ENCODE results near the gene CHPF. TPM values are rescaled to one million over a fixed set of nuclear protein-coding genes. Genes with fewer than 3 reads are reported as not detected.

The CHPF gene
- total RNA-seq, 6 donors from 2014 or later: 41.9 to 125 (median 60.2) TPM

DNA sequence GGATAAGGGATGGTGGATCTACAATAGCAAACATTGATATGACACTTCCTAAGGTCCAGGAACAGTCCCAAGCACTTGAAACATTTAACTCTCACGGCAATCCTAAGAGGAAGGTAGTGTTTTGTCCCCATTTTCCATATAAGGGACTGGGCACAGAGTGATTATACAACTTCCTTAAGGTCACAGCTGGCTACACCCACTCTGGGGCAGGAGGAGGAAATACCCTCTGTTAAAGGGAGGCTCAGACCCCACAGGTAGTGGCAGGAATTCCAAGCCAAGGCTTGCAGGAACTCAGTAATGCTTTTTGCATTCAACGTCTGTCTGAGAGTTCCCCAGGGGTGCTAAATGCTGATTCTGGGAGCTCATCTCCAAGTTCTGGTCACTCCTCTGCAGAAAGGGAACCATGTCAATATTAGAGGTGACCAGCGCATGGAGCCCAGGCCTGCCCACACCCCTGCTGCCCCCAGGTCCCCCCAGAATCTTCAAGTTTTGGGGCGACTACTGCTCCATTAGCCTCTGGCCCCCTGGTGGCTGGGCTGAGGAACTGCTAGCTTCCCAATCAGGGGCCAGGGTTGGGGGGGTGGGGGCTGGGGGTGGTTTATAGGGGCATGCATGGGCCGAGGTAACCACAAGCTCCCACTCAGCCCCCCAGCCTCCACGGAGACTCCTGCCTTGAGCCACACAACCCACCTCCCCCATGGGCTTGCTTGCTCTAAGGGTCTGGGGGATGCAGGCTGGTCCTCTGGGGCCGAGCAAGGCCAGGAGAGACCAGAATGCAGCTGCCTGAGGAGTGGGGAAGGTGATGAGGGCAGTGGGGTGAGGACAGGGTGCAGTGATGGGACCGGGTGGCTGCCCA lies 16.7 kb upstream of the CHPF start:
- peak in 1 of 2 donors; percentile 60 for DNase-seq
- 17 to 26% methylated on average over 6 to 8 of the region's 8 CpGs for WGBS, 2 donors
- TF ChIP-seq POLR2A (IDR thresholded peaks at IDR 0.05): no peak
- TF ChIP-seq, protein P1, sequence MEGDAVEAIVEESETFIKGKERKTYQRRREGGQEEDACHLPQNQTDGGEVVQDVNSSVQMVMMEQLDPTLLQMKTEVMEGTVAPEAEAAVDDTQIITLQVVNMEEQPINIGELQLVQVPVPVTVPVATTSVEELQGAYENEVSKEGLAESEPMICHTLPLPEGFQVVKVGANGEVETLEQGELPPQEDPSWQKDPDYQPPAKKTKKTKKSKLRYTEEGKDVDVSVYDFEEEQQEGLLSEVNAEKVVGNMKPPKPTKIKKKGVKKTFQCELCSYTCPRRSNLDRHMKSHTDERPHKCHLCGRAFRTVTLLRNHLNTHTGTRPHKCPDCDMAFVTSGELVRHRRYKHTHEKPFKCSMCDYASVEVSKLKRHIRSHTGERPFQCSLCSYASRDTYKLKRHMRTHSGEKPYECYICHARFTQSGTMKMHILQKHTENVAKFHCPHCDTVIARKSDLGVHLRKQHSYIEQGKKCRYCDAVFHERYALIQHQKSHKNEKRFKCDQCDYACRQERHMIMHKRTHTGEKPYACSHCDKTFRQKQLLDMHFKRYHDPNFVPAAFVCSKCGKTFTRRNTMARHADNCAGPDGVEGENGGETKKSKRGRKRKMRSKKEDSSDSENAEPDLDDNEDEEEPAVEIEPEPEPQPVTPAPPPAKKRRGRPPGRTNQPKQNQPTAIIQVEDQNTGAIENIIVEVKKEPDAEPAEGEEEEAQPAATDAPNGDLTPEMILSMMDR (IDR thresholded peaks at IDR 0.05): peak in 5 of 6 experiments; percentile 13 to 90 (median 42)
- no peaks in the 10 kb centered on the region for H3K9me3 ChIP-seq
- H3K27ac ChIP-seq: no peak overlapping the region
- H3K4me3 ChIP-seq: no peak overlapping the region
- peak in 1 of 2 donors; percentile 41 for ATAC-seq (ENCODE audit: low FRiP score in 2 of 2)
- H3K27me3 ChIP-seq: no peaks in the 10 kb centered on the region
- H3K36me3 ChIP-seq: peaks cover 0 to 9% (median 3%) of the 10 kb centered on the region in 4 donors
- H3K4me1 ChIP-seq: peaks cover 5 to 12% (median 9%) of the 10 kb centered on the region in 4 donors

DNA sequence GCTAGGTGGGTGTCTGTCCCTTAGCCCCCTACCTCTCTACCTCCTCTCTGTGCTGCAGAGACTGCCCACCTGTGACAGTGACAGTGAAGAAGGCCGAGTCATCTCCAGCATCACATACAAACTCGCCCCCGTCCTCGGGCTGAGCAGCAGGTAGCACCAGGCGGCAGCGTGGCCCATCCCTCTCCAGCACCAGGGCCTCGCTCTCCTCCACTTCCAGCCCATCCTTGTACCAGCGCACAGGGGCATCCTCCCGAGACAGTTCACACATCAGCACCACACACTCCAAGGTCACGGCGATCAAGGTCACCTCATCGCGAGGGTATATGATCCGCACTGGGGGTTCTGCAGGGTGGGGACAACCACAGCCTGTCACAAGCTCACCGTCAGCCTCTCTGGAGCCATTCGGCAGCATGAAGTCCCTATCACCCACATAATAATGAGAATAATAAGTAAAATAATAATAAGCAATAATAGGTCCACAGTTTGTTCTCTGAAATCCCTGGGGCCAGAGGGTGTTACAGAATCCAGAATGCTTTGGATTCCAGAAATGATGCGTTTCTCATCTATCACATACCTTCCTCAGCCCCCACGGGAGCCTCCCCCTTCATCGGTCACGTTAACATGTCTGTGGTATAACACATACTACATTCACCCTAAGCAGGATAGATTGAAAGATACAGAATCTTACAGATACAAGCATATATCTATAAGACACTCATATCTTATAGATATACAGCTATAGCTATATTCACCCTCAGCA lies 15.7 kb upstream of the CHPF start:
- Histone ChIP-seq H3K27ac (no peak overlapping the region), H3K27me3 (no peaks in the 10 kb centered on the region), H3K4me1 (peaks cover 5 to 12% (median 9%) of the 10 kb centered on the region in 4 donors), H3K9me3 (no peaks in the 10 kb centered on the region), H3K36me3 (peaks cover 0 to 9% (median 3%) of the 10 kb centered on the region in 4 donors), H3K4me3 (no peak overlapping the region)
- no peak for ATAC-seq (ENCODE audit: low FRiP score in 2 of 2)
- WGBS, 2 donors: 89 to 94% methylated on average over 17 to 20 of the region's 20 CpGs
- TF ChIP-seq, protein P1 (IDR thresholded peaks at IDR 0.05): no peak
- TF ChIP-seq POLR2AphosphoS5 (IDR thresholded peaks at IDR 0.05): no peak
- no peak for TF ChIP-seq EP300 (IDR thresholded peaks at IDR 0.05)
- TF ChIP-seq POLR2A (IDR thresholded peaks at IDR 0.05): no peak
- peak in 1 of 2 donors; percentile 56 for DNase-seq

DNA sequence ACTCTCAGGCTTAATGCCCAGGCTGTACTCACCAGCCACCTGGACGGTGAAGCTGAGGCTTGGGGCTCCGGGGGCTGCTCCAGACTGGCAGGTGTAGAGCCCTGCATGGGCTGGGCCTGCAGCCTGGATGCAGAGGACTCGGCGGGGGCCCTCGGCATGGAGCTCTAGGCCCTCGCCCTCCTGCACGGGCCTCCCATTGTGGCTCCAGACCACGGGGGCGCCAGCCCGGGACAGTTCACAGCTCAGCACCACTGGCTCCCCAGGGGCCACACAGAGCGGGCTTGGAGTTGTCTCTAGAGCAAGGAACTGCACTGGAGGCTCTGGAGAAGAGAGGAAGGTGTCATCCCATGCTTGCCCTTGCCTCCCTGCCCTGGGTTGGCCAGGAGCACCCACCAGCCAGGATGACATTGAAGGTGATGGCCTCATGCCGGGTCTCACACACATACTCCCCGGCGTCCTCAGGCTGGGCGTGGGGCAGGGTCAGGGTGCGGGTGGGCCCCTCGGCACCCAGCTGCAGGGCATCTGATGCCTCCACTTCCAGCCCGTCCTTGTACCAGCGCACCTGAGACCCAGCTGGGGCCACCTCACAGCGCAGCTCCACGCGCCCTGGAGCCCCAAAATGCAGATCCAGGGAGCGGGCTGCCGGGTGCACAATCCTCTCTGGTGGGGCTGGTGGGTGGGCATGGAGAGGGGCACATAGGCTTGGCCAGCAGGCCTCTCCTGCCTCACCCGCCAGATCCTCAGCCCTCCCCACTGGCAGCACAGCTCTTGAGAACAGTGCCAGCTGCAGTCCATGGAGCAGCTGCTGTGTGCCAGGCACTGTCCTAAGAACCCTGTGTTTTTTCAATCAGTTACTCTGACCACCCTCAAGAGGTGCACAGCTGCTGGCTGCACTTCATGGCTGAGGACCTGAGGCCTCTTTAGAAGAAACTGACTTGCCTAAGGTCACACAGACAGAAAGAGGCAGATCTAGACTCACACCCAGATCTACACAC lies 14.5 kb upstream of the CHPF start:
- Histone ChIP-seq H3K4me1 (peaks cover 7 to 17% (median 12%) of the 10 kb centered on the region in 4 donors), H3K27ac (no peak overlapping the region), H3K36me3 (peaks cover 0 to 9% (median 2%) of the 10 kb centered on the region in 4 donors), H3K27me3 (peaks cover 0 to 4% (median 0%) of the 10 kb centered on the region in 4 donors), H3K4me3 (no peak overlapping the region), H3K9me3 (no peaks in the 10 kb centered on the region)
- DNase-seq (peak in 1 of 2 donors; percentile 77), ATAC-seq (ENCODE audit: low FRiP score in 2 of 2) (no peak)
- WGBS, 2 donors: 97% methylated on average over 7 to 25 of the region's 25 CpGs
- TF ChIP-seq, protein P1 (IDR thresholded peaks at IDR 0.05): no peak

DNA sequence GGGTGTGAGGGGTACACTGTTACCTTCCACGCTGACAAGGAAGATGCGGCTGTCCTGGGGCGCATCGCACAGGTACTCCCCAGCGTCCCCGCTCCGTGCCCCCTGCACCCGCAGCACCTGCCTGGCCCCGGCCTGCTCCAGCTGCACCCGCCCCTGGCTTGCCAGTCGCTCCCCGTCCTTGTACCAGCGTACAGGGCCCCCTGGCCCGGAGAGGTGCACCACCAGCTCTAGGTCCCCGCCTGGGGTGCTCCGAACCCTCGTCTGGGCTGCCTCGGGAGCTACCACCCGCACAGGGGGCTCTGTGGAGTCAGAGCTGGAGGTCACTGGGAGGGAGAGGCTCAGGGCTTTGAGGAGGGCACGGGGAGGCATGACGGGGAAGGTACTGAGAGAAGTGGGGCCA lies 13.7 kb upstream of the CHPF start:
- Histone ChIP-seq H3K36me3 (peaks cover 0 to 1% (median 0%) of the 10 kb centered on the region in 4 donors), H3K27ac (no peak overlapping the region), H3K4me1 (peaks cover 13 to 24% (median 18%) of the 10 kb centered on the region in 4 donors), H3K27me3 (peaks cover 0 to 6% (median 2%) of the 10 kb centered on the region in 4 donors), H3K4me3 (no peak overlapping the region), H3K9me3 (no peaks in the 10 kb centered on the region)
- WGBS, 2 donors: 91 to 94% methylated on average over 17 to 21 of the region's 21 CpGs
- TF ChIP-seq, protein P1 (IDR thresholded peaks at IDR 0.05): no peak
- TF ChIP-seq POLR2AphosphoS5 (IDR thresholded peaks at IDR 0.05) (no peak), POLR2A (IDR thresholded peaks at IDR 0.05) (no peak), EP300 (IDR thresholded peaks at IDR 0.05) (no peak)
- no peak for ATAC-seq (ENCODE audit: low FRiP score in 2 of 2)
- peak in 1 of 2 donors; percentile 80 for DNase-seq

Measured in upper lobe of left lung (tissue), 6 donors.